H9 (cell line): Measurements from ENCODE around the gene C1orf198. TPM values are rescaled to one million over a fixed set of nuclear protein-coding genes. Genes with fewer than 3 reads are reported as not detected.

Experiments used
- DNase-seq: peaks from one replicate; pipeline ENCODE4 v3.0.0-alpha.2; 2017
- H2AFZ ChIP-seq: one replicate; pipeline ENCODE4 v1.6.1; 2013; ENCODE audit warnings: mild to moderate bottlenecking, low read length, control low read depth, moderate library complexity
- H2AK5ac ChIP-seq: 2 replicates; pipeline ENCODE4 v1.6.1; 2013; ENCODE audit warnings: low read length, control low read depth, mixed read lengths; ENCODE audit not compliant: insufficient read length
- H2BK120ac ChIP-seq: one replicate; pipeline ENCODE4 v1.6.1; 2013; ENCODE audit warnings: low read depth, mild to moderate bottlenecking, low read length, control low read depth, inconsistent platforms; ENCODE audit not compliant: poor library complexity, severe bottlenecking
- H2BK12ac ChIP-seq: 2 replicates; pipeline ENCODE4 v1.6.1; 2013; ENCODE audit warnings: low read length, control low read depth, mixed read lengths, low read depth; ENCODE audit not compliant: insufficient read length
- H2BK15ac ChIP-seq: 2 replicates; pipeline ENCODE4 v1.6.1; 2013; ENCODE audit warnings: low read depth, low read length, control low read depth
- H2BK20ac ChIP-seq: one replicate; pipeline ENCODE4 v1.6.1; 2013; ENCODE audit warnings: low read depth, mild to moderate bottlenecking, low read length, control low read depth, inconsistent platforms; ENCODE audit not compliant: poor library complexity, severe bottlenecking
- H2BK5ac ChIP-seq: 2 replicates; pipeline ENCODE4 v1.6.1; 2013; ENCODE audit warnings: low read length, control low read depth, mixed read lengths; ENCODE audit not compliant: insufficient read length
- H3K14ac ChIP-seq: 2 replicates; pipeline ENCODE4 v1.6.1; 2013; ENCODE audit warnings: low read length, control low read depth; ENCODE audit not compliant: insufficient read depth
- H3K18ac ChIP-seq: 2 replicates; pipeline ENCODE4 v1.6.1; 2013; ENCODE audit warnings: low read depth, mild to moderate bottlenecking, mixed read lengths, low read length, control low read depth; ENCODE audit not compliant: insufficient read length
- H3K23ac ChIP-seq: 2 replicates; pipeline ENCODE4 v1.6.1; 2013; ENCODE audit warnings: low read length, control low read depth, mixed read lengths, low read depth; ENCODE audit not compliant: insufficient read length
- H3K23me2 ChIP-seq: 2 replicates; pipeline ENCODE4 v1.6.1; 2013; ENCODE audit warnings: low read depth, mild to moderate bottlenecking, mixed read lengths, low read length, control low read depth; ENCODE audit not compliant: insufficient read length, poor library complexity, severe bottlenecking
- H3K27ac ChIP-seq: 2 replicates; pipeline ENCODE4 v1.5.1; 2013; ENCODE audit warnings: low read length, control low read depth, mixed read lengths, low read depth; ENCODE audit not compliant: insufficient read length
- H3K27me3 ChIP-seq: 2 replicates; pipeline ENCODE4 v1.6.1; 2013; ENCODE audit warnings: low read length, control low read depth, inconsistent platforms; ENCODE audit not compliant: insufficient read depth
- H3K4ac ChIP-seq: 2 replicates; pipeline ENCODE4 v1.6.1; 2013; ENCODE audit warnings: low read depth, mild to moderate bottlenecking, control low read depth, inconsistent platforms, low read length, moderate library complexity
- H3K4me1 ChIP-seq: 2 replicates; pipeline ENCODE4 v1.6.1; 2013; ENCODE audit warnings: low read length, control low read depth, inconsistent platforms; ENCODE audit not compliant: insufficient read depth
- H3K4me2 ChIP-seq: 2 replicates; pipeline ENCODE4 v1.6.1; 2013; ENCODE audit warnings: low read length, control low read depth, mixed read lengths; ENCODE audit not compliant: insufficient read length, insufficient read depth
- H3K56ac ChIP-seq: 2 replicates; pipeline ENCODE4 v1.6.1; 2013; ENCODE audit warnings: low read depth, mild to moderate bottlenecking, mixed read lengths, low read length, control low read depth; ENCODE audit not compliant: insufficient read length
- H3K79me1 ChIP-seq: 2 replicates; pipeline ENCODE4 v1.6.1; 2013; ENCODE audit warnings: low read depth, mild to moderate bottlenecking, moderate library complexity, low read length, control low read depth, inconsistent platforms; ENCODE audit not compliant: insufficient read depth, poor library complexity, severe bottlenecking
- H3K79me2 ChIP-seq: 2 replicates; pipeline ENCODE4 v1.6.1; 2013; ENCODE audit warnings: low read length, control low read depth, inconsistent platforms; ENCODE audit not compliant: insufficient read depth
- H3K9ac ChIP-seq: 2 replicates; pipeline ENCODE4 v1.6.1; 2013; ENCODE audit warnings: low read length, control low read depth, mixed read lengths; ENCODE audit not compliant: insufficient read length; ENCODE audit errors: extremely low read depth
- H3K9me3 ChIP-seq: one replicate; pipeline ENCODE4 v1.6.1; 2013; ENCODE audit warnings: low read depth, low read length, inconsistent platforms; ENCODE audit not compliant: control insufficient read depth
- H3T11ph ChIP-seq: one replicate; pipeline ENCODE4 v1.6.1; 2013; ENCODE audit warnings: mild to moderate bottlenecking, low read length, control low read depth, inconsistent platforms
- H4K20me1 ChIP-seq: one replicate; pipeline ENCODE4 v1.6.1; 2013; ENCODE audit not compliant: control insufficient read depth, insufficient read length, insufficient read depth
- H4K5ac ChIP-seq: 2 replicates; pipeline ENCODE4 v1.6.1; 2013; ENCODE audit warnings: low read depth, mild to moderate bottlenecking, mixed read lengths, low read length, control low read depth; ENCODE audit not compliant: insufficient read length
- H4K8ac ChIP-seq: replicated peaks from 2 replicates; pipeline ENCODE4 v1.6.1; 2013; ENCODE audit warnings: low read length, control low read depth, mixed read lengths, low read depth; ENCODE audit not compliant: insufficient read length
- H4K91ac ChIP-seq: 2 replicates; pipeline ENCODE4 v1.6.1; 2013; ENCODE audit warnings: low read depth, mild to moderate bottlenecking, moderate library complexity, mixed read lengths, low read length, control low read depth; ENCODE audit not compliant: insufficient read length
- H3K27ac Mint-ChIP-seq, 3 experiments: 2 replicates in 2 of 3; 3 replicates in 1 of 3; pipeline ENCODE4 v1.8.0; 2020 to 2021; ENCODE audit warnings: mixed read lengths in 3 of 3, mild to moderate bottlenecking in 1 of 3, moderate library complexity in 1 of 3
- H3K27me3 Mint-ChIP-seq: 2 replicates; pipeline ENCODE4 v1.8.0; 2021; ENCODE audit warnings: low read depth, mild to moderate bottlenecking, moderate library complexity, mixed read lengths
- H3K36me3 Mint-ChIP-seq, 3 experiments: 2 replicates in 2 of 3; 3 replicates in 1 of 3; pipeline ENCODE4 v1.8.0; 2020 to 2021; ENCODE audit warnings: low read depth in 3 of 3, mixed read lengths in 3 of 3; ENCODE audit not compliant: insufficient read depth in 1 of 3
- H3K4me1 Mint-ChIP-seq, 2 experiments: 2 replicates each; pipeline ENCODE4 v1.8.0; 2020; ENCODE audit warnings: mixed read lengths in 2 of 2
- H3K4me3 Mint-ChIP-seq, 2 experiments: 2 replicates in 1 of 2; 3 replicates in 1 of 2; pipeline ENCODE4 v1.8.0; 2020 to 2021; ENCODE audit warnings: mild to moderate bottlenecking in 2 of 2, mixed read lengths in 2 of 2, moderate library complexity in 1 of 2
- H3K9me3 Mint-ChIP-seq, 2 experiments: 2 replicates in 1 of 2; 3 replicates in 1 of 2; pipeline ENCODE4 v1.8.0; 2020; ENCODE audit warnings: mild to moderate bottlenecking in 2 of 2, mixed read lengths in 2 of 2, moderate library complexity in 1 of 2
- WGBS: extraction: QIAGEN DNeasy Blood & Tissue Kit; methylation state at CpG from one replicate; pipeline ENCODE4 v1.1.7; 2013; ENCODE audit warnings: missing lambda C conversion rate, low lambda C conversion rate, mixed read lengths; ENCODE audit not compliant: insufficient read length; ENCODE audit errors: extremely low coverage; 5-methylcytosine and 5-hydroxymethylcytosine counted together
- total RNA-seq: library from RNA; stranded (reverse); gene quantifications from 2 replicates; pipeline ENCODE4 v1.2.1, GENCODE V29; 2021
- TF ChIP-seq, protein P1 (sequence below): fragments of 200-600 bp; sonication (generic); conservative IDR thresholded peaks from 3 replicates; pipeline ENCODE4 v1.8.0; 2021; ENCODE audit warnings: antibody characterized with exemption, mild to moderate bottlenecking

The C1orf198 gene
- total RNA-seq, 1 experiment from 2014 or later: 28.9 TPM

DNA sequence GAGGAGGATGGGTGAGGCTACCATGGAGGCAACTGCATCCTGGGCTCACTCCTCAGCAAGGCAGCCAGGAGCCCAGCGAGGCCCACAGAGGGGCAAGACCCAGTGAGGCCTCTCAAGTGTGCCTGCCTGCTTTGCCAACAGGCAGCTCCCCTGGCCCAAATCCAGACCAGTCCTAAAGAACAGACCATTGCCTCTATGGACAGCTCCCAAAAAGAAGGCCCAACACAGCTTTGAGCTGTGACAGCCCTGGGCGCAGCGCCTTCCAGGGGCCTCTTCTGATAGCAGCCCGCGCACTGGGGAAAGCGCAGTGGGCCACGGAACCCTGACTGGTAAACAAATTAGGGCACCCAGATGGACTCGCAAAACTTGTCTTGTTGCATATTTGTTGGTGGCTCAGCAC, 25.5 kb downstream of the C1orf198 start:
- Histone ChIP-seq H2BK5ac (no peak overlapping the region), H3K79me1 (no peaks in the 10 kb centered on the region), H3K4ac (no peak overlapping the region), H3K4me1 (no peaks in the 10 kb centered on the region), H3K27me3 (no peaks in the 10 kb centered on the region), H3K79me2 (no peaks in the 10 kb centered on the region), H3K9me3 (no peaks in the 10 kb centered on the region), H2BK15ac (no peak overlapping the region), H3K23me2 (no peaks in the 10 kb centered on the region), H3T11ph (no peak overlapping the region), H2BK12ac (no peak overlapping the region), H4K5ac (no peak overlapping the region), H3K9ac (no peak overlapping the region), H2AFZ (no peak overlapping the region), H3K18ac (no peak overlapping the region), H2BK120ac (no peak overlapping the region), H4K20me1 (no peaks in the 10 kb centered on the region), H3K27ac (no peak overlapping the region), H3K14ac (no peak overlapping the region), H3K4me2 (no peak overlapping the region), H3K56ac (no peak overlapping the region), H2AK5ac (no peak overlapping the region), H3K23ac (no peak overlapping the region), H2BK20ac (no peak overlapping the region), H4K8ac (no peak overlapping the region), H4K91ac (no peak overlapping the region)
- no peaks in the 10 kb centered on the region for H3K9me3 Mint-ChIP-seq
- no CpG with 5 or more reads among the region's 8 CpGs for WGBS
- H3K4me1 Mint-ChIP-seq: peaks cover 0 to 3% of the 10 kb centered on the region in 2 experiments; a peak in 1 of 4 replicates
- peaks cover 20 to 50% (median 44%) of the 10 kb centered on the region in 3 experiments; a peak in 6 of 7 replicates for H3K36me3 Mint-ChIP-seq
- no peaks in the 10 kb centered on the region for H3K27me3 Mint-ChIP-seq
- TF ChIP-seq, protein P1, sequence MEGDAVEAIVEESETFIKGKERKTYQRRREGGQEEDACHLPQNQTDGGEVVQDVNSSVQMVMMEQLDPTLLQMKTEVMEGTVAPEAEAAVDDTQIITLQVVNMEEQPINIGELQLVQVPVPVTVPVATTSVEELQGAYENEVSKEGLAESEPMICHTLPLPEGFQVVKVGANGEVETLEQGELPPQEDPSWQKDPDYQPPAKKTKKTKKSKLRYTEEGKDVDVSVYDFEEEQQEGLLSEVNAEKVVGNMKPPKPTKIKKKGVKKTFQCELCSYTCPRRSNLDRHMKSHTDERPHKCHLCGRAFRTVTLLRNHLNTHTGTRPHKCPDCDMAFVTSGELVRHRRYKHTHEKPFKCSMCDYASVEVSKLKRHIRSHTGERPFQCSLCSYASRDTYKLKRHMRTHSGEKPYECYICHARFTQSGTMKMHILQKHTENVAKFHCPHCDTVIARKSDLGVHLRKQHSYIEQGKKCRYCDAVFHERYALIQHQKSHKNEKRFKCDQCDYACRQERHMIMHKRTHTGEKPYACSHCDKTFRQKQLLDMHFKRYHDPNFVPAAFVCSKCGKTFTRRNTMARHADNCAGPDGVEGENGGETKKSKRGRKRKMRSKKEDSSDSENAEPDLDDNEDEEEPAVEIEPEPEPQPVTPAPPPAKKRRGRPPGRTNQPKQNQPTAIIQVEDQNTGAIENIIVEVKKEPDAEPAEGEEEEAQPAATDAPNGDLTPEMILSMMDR: no peak
- DNase-seq: no peak
- no peak overlapping the region for H3K27ac Mint-ChIP-seq
- H3K4me3 Mint-ChIP-seq: no peak overlapping the region
